Activated CD4-positive, alpha-beta T cell treated with anti-CD3 and anti-CD28 coated beads, Interleukin-2, amount 50 U/mL, for 4 hours (primary cell): ENCODE results near the gene G2E3.
"Not testable (repeated sequence)": the region's sequence is repeated elsewhere in the genome, so short reads cannot be mapped to it uniquely, and the experiment has no call there.

ENCODE experiments used
- DNase-seq, 2 experiments: peaks; one replicate each; pipeline ENCODE4 v3.0.0-alpha.2; 2020

Gene G2E3

DNA sequence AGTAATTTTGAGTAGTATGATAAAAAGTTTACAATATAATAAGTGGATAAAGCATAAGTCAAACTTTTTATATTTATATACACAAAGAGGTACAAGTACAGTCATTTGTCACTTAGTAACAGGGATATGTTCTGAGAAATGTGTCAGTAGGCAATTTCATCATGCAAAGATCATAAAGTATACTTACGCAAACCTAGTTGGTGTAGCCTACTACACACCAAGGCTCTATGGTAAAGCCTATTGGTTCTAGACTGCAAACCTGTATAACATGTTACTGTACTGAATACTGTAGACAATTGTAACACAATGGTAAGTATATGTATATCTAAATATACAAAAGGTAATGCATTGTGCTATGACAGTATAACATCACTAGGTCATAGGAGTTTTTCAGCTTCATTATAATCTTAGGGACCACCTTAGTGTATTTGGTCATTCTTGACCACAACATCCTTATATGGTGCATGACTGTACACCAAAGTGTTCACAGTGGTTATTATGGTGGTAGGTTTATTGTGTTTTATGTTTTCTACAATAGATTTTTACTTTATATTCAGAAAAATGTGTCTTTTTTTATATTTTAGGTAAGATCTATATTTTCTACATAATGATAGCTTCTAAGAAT lies 48.3 kb downstream of the G2E3 start:
- DNase-seq, result no peak

DNA sequence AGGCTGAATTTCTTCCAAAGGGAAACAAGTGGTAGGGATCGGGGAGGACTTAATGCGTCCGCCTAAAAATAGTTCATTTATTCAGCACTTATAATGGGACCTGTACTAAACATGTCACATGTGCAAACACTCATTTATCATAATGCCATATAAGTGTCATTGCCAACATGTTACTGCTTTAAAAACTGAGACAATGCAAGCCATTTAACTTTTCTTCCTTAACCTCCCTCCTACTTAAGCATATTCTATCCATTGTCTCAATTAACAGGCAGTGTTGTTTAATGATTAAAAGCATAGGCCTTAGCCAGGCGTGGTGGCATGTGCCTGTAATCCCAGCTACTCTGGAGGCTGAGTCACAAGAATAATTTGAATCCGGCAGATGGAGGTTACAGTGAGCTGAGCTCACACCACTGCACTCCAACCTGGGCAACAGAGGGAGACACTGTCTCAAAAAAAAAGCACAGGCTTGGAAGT lies 49.6 kb downstream of the G2E3 start:
- no peak for DNase-seq

DNA sequence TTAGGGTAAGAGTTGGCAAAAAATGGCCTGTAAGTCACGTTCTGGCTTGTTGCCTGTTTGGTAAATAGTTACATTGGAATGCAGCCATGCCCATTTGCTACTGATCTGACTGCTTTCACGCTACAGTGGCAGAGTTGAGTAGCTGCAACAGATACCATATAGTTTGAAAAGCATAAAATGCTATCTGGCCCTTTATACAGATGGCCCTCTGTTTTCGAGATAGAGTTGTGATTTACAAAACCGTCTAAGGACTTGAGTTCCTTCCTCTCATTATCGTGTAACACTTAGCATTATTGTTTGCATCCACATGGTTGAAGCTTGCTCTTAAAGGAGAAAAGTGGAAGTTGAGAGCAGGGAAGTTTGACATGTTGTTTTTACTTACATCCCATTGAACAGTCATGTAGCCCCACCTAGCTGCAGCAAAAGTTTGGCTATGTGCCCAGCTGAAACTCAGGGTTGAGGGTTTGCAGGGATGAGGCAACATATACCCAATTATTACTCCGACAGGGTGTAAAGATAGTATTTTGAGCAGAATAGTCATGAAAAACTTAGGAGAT lies 51.9 kb downstream of the G2E3 start:
- DNase-seq, result no peak

DNA sequence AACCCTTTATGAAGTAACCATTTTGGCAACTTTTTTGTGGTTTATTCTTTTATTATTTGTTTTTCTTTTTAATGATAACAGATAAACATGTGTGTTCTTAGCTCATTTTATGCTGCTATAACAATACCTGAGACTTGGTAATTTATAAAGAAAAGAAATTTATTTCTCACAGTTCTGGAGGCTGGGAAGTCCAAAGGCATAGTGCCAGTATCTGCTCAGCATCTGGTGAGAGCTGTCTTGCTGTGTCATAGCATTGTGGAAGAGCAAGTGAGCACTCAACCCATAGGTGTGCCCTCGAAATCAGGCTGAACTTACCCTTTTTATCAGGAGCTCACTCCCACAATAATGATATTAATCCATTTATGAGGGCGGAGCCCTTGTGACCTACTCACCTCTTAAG lies 55.2 kb downstream of the G2E3 start:
- no peak for DNase-seq

DNA sequence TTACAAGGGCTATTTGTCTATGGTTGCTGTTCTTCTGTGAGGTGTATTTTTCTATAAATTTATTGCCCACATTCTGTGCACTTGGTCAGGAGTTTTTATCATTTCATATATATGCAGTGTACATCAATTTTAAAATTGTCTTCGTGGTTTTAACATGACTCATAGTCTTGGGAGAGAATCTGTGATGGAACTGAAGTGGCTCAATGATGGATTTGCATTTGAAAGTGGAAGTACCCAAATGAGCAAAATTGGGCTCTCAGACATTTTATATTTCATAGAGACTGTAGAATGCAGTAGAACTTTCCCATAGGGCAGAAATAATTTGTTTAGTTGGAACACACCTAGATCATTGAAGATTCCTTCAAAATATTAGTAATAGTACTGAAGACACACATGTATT lies 61.2 kb downstream of the G2E3 start:
- no peak for DNase-seq

DNA sequence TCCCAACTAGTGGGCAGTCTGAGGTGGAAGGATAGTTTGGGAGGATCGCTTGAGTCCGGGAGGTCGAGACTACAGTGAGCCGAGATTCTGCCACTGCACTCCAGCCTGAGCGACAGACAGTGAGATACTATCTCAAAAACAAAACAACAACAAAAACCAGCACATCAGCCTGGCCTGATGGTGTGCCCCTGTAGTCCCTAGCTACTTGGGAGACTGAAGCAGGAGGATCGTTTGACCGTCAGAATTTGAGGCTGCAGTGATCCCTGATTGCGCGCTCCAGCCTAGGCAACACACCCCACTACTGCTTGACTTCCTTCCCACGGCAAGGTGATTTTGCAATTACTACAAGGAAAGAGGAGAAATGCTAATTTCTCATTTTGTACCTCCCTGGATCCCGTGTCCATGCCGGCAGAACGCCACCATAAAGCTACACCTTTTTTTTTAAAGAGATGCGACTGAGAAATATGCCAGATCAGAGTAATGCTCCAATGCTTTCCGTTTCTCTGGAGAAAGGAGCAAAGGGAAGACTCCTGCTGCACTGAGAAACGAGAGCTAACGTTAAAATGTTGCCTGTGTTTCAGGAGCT lies 62.5 kb downstream of the G2E3 start:
- DNase-seq, result no peak

DNA sequence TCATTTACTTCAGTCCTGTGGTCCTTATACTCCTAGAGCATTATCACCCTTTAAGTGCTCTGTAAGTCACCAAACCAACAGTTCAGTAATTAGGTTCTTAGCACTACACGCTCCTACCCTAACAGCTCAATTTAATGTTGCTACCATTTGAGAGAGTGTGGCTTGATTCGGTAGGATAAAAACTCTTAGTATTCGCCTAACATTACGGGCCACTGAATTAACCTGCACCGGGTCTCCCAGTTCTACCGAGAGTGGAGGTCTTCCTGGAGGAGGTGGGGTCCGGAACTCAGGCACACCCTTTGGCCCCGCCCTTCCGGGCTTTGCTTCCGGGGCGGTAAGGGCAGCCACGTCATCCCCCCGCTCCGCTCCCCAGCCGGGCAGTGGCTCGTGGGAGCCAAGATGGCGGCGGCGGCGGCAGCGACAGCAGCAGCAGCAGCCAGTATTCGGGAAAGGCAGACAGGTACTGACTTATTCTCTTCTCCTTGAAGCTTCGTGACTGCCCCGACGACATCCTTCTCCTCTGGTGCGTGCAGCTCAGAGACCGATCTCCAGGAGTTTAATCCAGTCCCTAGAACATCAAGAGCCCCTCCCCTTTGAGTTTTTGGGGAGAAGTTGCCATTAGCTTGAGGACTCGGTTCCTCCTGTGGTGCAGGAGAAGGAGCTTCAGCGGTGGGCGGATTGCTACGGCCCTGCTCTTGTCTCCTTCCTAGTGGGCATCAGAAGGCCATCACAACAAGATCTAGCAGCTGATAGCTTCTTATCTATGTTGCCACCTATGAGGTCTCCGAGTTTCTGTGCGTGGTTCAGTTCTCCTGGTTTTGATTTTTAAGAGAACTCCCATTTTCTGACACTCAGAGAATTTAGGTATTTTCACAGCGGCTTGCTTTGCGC lies 63.2 kb downstream of the G2E3 start, which contains the start of gene SCFD1:
Gene SCFD1 (plus strand): TSS at position 380 of the 891 bp plus-strand sequence. CDS start 20 bp downstream, at position 400.
- DNase-seq, result peak; percentile 88 to 89

DNA sequence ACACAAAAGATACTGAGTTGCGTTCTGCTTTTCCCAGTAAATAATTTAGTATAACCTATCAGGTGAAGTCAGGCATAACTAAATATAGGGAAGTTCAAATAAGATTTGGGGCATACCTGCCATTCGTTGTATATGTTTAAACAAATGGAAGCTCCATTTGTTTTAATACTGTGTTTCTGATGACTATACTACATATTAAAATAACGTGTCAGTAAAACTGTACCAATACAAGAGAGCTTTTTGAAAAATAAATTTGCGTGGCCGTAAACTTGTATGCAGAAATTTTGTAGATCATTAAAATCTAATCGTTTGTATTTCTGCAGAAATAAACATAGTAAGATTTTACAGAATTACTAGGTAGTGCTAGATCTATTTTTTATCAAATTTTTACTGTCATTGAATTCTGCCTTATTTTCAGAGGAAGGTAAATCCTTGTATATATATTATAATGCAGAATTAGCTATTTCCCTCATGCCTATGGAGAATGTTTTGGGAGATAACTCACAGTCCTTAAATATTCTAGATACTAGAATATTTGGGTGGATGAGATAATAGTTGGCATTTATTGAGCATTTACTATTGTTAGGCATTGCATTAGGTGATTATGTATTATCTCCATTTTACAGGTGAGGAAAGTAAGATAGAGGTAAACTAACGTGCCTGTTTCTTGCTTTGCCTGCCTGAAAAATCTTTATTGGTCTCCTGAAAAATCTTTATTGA lies 64.6 kb downstream of the G2E3 start:
- no peak for DNase-seq

DNA sequence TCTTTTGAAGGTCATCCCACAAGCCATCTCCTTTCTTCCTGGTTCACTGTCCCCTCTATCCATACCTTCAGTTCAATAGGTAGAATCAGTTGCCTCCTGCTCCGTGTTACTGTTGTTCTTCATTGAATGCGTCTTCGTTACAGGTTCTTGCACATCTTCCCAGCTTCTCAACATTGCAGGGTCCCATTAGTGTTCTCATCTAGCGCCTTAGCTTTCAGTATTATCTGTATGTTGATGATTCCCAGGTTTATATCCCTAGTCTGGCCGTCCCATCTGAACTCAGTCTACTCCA lies 65.1 kb downstream of the G2E3 start:
- DNase-seq, result no peak

DNA sequence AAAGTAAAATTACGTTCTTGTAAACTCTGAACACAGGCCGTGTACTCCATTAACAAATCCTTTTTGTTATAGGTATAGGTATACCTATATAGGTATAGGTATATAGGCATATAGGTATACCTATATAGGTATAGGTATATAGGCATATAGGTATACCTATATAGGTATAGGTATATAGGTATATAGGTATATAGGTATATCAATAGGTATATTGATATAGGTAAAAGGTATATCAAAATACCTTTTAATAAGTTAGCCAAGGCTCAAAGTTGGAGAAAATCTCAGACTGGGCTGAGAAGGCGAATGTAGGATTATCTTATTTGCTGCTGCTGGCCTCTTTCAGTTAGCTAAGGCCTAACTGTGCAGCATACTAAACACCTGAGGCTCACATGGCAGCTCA lies 66.6 kb downstream of the G2E3 start:
- no peak for DNase-seq

DNA sequence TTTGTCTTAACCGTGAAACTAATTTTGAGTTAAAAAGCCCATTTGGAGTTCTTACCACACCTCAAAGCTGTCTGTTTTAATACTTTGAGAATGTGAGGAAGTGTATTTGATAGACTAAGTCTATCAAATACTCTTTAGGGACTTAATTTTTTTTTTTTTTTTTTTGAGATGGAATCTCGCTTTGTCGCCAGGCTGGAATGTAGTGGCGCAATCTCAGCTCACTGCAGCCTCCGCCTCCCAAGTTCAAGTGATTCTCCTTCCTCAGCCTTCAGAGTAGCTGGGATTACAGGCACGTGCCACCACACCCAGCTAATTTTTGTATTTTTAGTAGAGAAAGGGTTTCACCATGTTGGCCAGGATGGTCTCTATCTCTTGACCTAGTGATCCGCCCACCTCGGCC lies 70.5 kb downstream of the G2E3 start:
- not testable (repeated sequence) for DNase-seq

DNA sequence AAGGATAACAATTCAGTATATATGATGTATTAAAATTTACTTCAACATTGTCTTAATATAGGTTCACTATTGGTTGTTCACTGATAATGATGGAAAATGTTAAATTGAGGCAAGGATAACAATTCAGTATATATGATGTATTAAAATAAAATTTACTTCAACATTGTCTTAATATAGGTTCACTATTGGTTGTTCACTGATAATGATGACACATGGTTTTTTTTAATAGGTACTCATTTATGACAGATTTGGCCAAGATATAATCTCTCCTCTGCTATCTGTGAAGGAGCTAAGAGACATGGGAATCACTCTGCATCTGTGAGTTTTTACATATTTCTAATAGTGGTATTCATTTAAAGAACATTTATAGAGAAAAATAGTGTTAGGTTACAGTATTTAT lies 71.3 kb downstream of the G2E3 start:
- no peak for DNase-seq

DNA sequence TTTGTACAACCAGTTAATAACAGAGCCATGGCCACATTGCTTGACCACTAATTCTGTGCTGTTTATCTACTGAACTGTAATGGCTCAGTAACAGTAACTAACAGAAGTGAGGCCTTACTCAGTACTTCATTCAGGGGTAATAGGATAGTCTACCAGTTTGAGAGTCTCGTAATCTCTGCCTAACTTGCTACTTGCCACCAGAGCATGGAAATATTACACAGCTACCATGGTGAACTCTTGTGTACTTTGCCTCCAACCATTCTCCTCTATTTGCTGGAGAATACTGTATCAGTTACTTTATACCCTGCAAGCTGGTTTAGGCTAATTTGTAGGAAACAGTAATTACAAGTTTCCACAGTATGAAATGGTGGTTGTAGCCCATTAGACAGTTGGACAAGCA lies 73.8 kb downstream of the G2E3 start:
- DNase-seq, result no peak

DNA sequence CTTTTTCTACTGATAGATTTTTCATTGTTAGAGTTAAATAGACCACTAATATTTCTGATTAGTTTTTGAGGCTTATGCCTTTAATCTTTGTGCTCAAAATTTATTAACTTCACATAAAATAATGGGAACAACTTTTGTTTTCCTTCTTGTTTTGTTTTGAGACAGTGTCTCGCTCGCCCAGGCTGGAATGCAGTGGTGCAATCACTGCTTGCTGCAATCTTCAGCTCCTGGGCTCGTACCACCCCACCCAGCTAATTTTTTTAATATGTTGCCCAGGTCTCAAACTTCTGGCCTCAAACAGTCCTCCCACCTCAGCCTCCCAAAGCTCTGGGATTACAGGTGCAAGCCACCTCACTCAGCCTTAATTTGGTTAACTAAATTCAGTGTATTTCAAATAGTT lies 80.0 kb downstream of the G2E3 start:
- no peak for DNase-seq

DNA sequence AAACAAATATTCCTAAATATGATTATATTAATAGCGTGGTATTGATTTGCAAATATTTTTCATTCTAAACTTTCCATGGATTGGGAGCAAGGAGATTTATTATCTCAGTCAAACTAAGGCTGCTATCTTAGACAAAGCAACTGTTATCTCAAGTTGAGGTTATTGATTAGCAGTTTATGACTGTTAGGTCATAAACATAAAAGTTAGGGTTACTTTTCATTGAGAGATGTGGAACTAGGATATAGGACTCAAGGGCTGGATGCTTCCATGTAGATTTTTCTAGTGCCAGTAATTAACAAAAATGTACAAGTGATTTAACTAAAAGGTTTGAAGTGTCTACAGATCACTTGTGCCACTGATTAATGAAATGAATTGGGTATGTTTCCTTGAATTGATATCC lies 82.2 kb downstream of the G2E3 start:
- no peak for DNase-seq

DNA sequence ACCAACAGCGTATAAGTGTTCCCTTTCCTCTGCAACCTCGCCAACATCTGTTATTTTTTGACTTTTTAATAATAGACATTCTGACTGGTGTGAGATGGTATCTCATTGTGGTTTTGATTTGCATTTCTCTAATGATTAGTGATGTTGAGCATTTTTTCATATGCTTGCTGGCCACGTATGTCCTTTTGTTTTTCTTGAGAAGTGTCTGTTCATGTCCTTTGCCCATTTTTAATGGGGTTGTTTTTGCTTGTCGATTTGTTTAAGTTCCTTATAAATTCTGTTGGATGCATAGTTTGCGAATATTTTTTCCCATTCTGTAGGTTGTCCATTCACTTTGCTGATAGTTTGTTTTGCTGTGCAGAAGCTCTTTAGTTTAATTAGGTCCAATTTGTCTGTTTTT lies 85.5 kb downstream of the G2E3 start:
- not testable (repeated sequence) for DNase-seq

DNA sequence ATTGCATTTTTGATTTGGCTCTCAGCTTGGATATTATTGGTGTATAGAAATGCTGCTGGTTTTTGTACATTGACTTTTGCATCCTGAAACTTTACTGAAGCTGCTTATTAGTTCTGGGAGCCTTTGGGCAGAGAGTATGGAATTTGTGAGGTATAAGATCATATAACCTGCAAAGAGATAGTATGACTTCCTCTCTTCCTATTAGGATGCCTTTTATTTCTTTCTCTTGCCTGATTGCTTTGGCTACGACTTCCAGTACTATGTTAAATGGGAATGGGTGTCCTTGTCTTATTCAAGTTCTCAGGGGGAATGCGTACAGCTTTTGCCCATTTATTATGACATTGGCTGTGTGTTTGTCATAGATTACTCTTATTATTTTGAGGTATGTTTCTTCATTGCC lies 86.6 kb downstream of the G2E3 start:
- no peak for DNase-seq

DNA sequence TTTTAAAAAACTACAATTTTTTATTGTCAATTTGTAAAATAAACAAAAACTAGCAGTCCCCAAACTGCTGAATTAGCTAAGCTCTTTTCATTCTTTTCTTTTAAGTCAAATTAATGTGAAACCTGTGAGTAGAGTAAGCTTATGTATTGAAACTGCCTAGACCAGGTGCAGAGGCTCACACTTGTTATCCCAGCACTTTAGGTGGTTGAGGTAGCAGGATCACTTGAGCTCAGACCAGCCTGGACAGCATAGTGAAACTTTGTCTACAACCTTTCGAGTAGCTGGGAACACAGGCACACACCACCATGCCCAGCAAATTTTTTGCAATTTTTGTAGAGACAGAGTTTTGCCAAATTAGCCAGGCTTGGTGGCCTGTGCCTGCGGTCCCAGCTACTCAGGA lies 89.5 kb downstream of the G2E3 start:
- no peak for DNase-seq

DNA sequence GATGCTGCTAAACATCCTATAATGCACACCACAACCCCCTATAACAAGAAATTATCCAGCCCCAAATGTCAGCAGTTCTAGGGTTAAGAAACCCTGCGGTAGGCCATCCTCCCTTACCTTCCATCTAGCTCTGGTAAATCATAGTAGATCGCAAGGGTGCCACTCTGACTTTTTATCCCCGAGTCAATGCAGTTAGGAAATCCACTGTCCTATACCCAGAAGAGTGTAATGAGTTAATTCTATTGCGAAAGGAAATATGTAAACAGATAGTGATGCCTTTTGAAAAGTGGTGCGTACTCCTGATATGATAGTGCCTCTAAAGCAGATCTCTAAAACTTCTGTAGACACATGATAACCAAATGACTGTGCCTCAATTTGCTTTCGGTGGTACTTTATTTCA lies 93.0 kb downstream of the G2E3 start:
- no peak for DNase-seq

DNA sequence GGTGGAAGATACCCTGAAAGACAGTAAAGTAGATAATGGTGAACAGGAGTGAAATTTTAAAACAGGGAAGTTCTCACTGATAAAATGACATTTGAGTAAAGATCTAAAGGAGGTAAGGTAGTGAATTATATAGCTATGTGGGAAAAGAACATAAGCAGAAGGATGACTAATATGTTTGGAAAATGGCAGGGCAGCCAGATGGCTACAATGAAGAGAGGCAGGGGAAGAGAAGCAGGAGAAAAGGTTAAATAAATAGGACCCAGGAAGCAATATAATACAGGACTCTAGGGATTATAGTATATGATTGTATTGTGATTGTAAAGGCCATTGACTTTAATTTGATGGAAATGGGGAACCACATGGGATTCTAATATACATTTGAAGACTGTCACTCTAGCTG lies 96.2 kb downstream of the G2E3 start:
- DNase-seq, result no peak

DNA sequence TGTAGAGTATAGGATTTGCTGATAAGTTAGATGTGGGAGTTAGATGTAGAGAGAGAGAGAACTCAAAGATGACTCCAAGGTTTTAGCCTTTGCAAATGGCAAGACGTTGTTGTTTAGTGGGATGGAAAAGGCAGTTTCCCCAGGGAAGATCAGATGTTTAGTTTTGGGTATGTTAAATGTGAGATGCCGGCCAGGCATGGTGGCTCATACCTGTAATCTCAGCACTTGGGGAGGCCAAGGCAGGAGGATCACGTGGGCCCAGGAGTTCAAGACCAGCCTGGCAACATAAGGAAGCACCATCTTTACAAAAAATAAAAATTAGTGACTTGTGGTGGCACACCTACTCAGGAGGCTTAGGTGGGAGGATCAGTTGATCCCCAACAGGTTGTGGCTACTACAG lies 96.7 kb downstream of the G2E3 start:
- no peak for DNase-seq

DNA sequence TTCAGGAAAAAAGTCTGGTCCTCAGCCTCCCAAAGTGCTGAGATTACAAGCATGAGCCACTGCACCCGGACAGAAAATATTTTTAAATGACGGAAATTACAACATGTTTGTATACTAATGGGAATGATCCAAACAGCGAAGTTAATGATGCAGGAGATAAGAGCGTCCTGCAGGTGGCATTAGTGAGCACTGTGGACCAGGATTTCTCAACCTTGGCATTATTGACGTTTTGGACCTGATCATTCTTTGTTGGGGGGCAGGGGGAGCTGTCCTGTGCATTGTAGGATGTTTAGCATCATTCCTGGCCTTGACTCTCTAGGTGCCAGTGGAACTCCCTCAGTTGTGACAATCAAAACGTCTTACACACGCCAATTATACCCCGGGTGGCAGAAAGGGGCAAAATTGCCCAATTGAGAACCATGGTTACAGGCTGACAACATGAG lies 97.3 kb downstream of the G2E3 start:
- peak; percentile 5 for DNase-seq

DNA sequence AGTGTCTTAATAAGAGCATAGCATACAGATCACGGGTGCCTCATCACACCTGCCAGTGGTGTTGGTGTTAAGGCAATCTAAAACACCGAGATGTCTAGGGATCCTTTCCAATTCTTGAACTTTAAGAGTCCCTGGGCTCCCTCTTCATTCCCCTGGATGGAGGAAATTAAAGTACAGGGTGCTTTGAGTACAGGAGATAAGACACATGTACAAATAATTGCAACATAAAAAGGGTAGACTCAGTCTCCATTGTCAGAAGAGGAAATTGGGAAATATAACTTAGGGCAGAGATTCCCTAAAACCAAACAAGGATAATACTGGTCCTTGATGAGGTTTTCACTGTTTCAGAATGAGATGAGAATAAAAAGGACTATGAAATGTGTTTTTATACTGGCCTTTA lies 98.1 kb downstream of the G2E3 start:
- no peak for DNase-seq
